C4-2B (cell line): Measurements from ENCODE around the gene ACVR1B.
A peak's percentile ranks its signal among the peaks of the same experiment; 100 is the strongest.

Experiments
- H3K27ac ChIP-seq: fragments of 450-650 bp; 2 replicates; pipeline ENCODE4 v1.5.1; 2017
- ZFX ChIP-seq: fragments of 450-650 bp; IDR thresholded peaks from 2 replicates; pipeline ENCODE4 v1.6.1; 2017
- TF ChIP-seq, protein P1 (sequence below): fragments of 450-650 bp; conservative IDR thresholded peaks from 2 replicates; pipeline ENCODE4 v1.5.1; 2017; ENCODE audit warnings: mild to moderate bottlenecking

Gene ACVR1B

GRCh38 chr12:51955702-51956101, 4.2 kb downstream of the ACVR1B start:
- peak overlapping the region; percentile 66; the same call in 1 of the 2 replicates for H3K27ac ChIP-seq
- no peak for TF ChIP-seq ZFX
- TF ChIP-seq, protein P1, sequence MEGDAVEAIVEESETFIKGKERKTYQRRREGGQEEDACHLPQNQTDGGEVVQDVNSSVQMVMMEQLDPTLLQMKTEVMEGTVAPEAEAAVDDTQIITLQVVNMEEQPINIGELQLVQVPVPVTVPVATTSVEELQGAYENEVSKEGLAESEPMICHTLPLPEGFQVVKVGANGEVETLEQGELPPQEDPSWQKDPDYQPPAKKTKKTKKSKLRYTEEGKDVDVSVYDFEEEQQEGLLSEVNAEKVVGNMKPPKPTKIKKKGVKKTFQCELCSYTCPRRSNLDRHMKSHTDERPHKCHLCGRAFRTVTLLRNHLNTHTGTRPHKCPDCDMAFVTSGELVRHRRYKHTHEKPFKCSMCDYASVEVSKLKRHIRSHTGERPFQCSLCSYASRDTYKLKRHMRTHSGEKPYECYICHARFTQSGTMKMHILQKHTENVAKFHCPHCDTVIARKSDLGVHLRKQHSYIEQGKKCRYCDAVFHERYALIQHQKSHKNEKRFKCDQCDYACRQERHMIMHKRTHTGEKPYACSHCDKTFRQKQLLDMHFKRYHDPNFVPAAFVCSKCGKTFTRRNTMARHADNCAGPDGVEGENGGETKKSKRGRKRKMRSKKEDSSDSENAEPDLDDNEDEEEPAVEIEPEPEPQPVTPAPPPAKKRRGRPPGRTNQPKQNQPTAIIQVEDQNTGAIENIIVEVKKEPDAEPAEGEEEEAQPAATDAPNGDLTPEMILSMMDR, result no peak

- TF ChIP-seq, protein P1, result no peak
- TF ChIP-seq ZFX, result no peak
- H3K27ac ChIP-seq, result no peak overlapping the region
Observed at GRCh38 chr12:51958542-51958941, 7.0 kb downstream of the ACVR1B start.

DNA sequence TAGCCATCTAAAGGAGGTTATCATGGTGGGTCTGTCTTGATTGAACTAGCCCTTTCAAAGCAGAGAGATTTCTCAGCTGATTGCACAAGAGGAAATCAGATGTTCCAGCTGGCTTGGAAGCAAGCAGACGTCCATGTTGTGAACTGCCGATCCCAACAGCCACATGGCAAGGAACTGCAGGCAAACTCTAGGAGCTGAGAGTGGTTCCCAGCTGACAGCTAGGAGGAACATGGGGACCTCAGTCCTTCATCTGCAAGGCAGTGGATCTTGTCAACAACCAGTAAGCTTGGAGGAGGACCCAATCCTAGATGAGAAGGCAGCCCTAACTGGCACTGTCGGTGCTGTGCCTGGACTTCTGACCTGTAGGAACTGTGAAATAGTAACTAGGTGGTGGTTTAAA, 7.7 kb downstream of the ACVR1B start:
- TF ChIP-seq ZFX, result no peak
- TF ChIP-seq, protein P1, result no peak
- no peak overlapping the region for H3K27ac ChIP-seq

DNA sequence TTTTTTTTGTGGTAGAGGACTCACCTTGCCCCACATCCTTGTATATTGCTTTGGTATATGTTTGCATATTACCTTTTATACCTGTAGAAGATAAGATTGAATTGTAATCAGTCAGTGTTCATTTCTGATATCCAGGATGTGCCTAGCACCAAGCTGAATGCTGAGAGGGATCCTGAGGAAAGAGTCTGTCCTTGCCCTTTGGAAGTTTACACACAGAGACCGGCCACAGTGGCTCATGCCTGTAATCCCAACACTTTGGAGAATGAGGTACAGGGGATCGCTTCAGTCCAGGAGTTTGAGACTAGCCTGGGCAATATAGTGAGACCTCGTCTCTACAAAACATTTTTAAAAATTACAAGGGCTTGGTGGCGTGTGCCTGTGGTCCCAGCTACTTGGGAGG, 8.4 kb downstream of the ACVR1B start:
- no peak overlapping the region for H3K27ac ChIP-seq
- TF ChIP-seq ZFX, result no peak
- TF ChIP-seq, protein P1, result no peak

DNA sequence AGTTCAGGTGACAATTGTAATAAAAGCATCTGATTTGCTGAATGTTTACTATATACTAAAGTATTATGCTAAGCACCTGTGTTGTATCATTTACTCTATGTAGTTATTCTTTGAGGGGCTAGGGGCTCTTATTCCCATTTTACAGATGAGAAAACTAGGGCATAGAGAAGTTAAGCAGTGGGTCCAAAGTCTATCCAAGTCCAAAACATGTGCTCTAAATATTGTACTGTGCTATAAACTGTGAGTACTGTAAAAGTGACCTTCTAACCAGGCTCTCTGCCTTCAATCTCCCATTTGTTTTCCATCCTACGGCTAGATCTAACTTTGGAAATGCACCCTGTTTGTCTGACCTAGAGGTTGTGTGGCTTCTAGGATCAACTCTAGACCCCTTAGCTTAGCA, 9.0 kb downstream of the ACVR1B start:
- TF ChIP-seq, protein P1, result no peak
- TF ChIP-seq ZFX, result no peak
- H3K27ac ChIP-seq, result no peak overlapping the region

- TF ChIP-seq, protein P1, result no peak
- no peak for TF ChIP-seq ZFX
Observed at GRCh38 chr12:51960890-51961289, 9.4 kb downstream of the ACVR1B start.

GRCh38 chr12:51961834-51962233, 10.3 kb downstream of the ACVR1B start:
- H3K27ac ChIP-seq, result no peak overlapping the region
- TF ChIP-seq, protein P1, result no peak
- TF ChIP-seq ZFX, result no peak

More at GRCh38 chr12:51960890-51961289, 9.4 kb downstream of the ACVR1B start:
- no peak overlapping the region for H3K27ac ChIP-seq
